WTC11 (cell line): ENCODE results near the gene NBEA. TPM values are rescaled to one million over a fixed set of nuclear protein-coding genes. Genes with fewer than 3 reads are reported as not detected.

Experiments used
- ATAC-seq: fragments of 200-7000 bp; cut with Tn5 transposase; 2 replicates; pipeline ENCODE4 v1.10.0; 2021; ENCODE audit warnings: mild to moderate bottlenecking, moderate library complexity
- CTCF ChIA-PET: fragments of 300-600 bp; sonication (Branson Sonifier 250); formaldehyde crosslinking; loops from one replicate; lab custom pipeline; 2021; ENCODE audit warnings: antibody characterized with exemption; lab: Charles Lee
- POLR2A ChIA-PET: fragments of 350-600 bp; sonication (Branson Sonifier 250); formaldehyde crosslinking; loops from one replicate; lab custom pipeline; 2021; ENCODE audit warnings: antibody characterized with exemption; lab: Charles Lee
- DNase-seq: peaks from one replicate; pipeline ENCODE4 v3.0.0; 2021; ENCODE audit warnings: low spot score
- H3K27ac Mint-ChIP-seq: 2 replicates; pipeline ENCODE4 v1.8.0; 2021; ENCODE audit warnings: mixed read lengths
- H3K27me3 Mint-ChIP-seq: 2 replicates; pipeline ENCODE4 v1.8.0; 2021; ENCODE audit warnings: low read depth, mild to moderate bottlenecking, moderate library complexity, mixed read lengths
- H3K36me3 Mint-ChIP-seq: 2 replicates; pipeline ENCODE4 v1.8.0; 2021; ENCODE audit warnings: mixed read lengths
- H3K4me1 Mint-ChIP-seq: 2 replicates; pipeline ENCODE4 v1.8.0; 2022; ENCODE audit warnings: mixed read lengths
- H3K4me3 Mint-ChIP-seq: 2 replicates; pipeline ENCODE4 v1.8.0; 2021; ENCODE audit warnings: mild to moderate bottlenecking, moderate library complexity, mixed read lengths
- H3K9me3 Mint-ChIP-seq: 2 replicates; pipeline ENCODE4 v1.8.0; 2021; ENCODE audit warnings: mixed read lengths
- AFF4 ChIP-seq: sonication (generic); formaldehyde crosslinking; IDR thresholded peaks from 2 replicates; pipeline ENCODE4 v1.8.1; 2023; ENCODE audit warnings: mild to moderate bottlenecking, missing genetic modification reagents, borderline replicate concordance
- ATF2 ChIP-seq: sonication (generic); formaldehyde crosslinking; IDR thresholded peaks from 2 replicates; pipeline ENCODE4 v1.8.1; 2022; ENCODE audit warnings: low read depth, missing genetic modification reagents, borderline replicate concordance
- CREB1 ChIP-seq: sonication (generic); formaldehyde crosslinking; IDR thresholded peaks from 2 replicates; pipeline ENCODE4 v1.8.0; 2023; ENCODE audit warnings: mild to moderate bottlenecking, missing genetic modification reagents
- CREM ChIP-seq: sonication (generic); formaldehyde crosslinking; IDR thresholded peaks from 2 replicates; pipeline ENCODE4 v1.8.1; 2022; ENCODE audit warnings: mild to moderate bottlenecking, missing genetic modification reagents, moderate library complexity
- E2F1 ChIP-seq: sonication (generic); formaldehyde crosslinking; IDR thresholded peaks from 2 replicates; pipeline ENCODE4 v1.8.0; 2022; ENCODE audit warnings: mild to moderate bottlenecking, missing genetic modification reagents
- EMX1 ChIP-seq: fragments of 250-450 bp; sonication (Bioruptor Pico); IDR thresholded peaks from 2 replicates; pipeline ENCODE4 v1.8.0; 2021; ENCODE audit warnings: mild to moderate bottlenecking
- ESRRA ChIP-seq: sonication (generic); formaldehyde crosslinking; IDR thresholded peaks from 2 replicates; pipeline ENCODE4 v1.8.1; 2022; ENCODE audit warnings: mild to moderate bottlenecking, missing genetic modification reagents, borderline replicate concordance
- ETV6 ChIP-seq: sonication (generic); formaldehyde crosslinking; IDR thresholded peaks from 2 replicates; pipeline ENCODE4 v1.8.1; 2022; ENCODE audit warnings: mild to moderate bottlenecking, missing genetic modification reagents
- JAZF1 ChIP-seq: fragments of 250-450 bp; sonication (Bioruptor Pico); IDR thresholded peaks from 2 replicates; pipeline ENCODE4 v1.9.0; 2021; ENCODE audit warnings: moderate library complexity, mild to moderate bottlenecking, inconsistent platforms
- JUN ChIP-seq: sonication (generic); formaldehyde crosslinking; IDR thresholded peaks from 2 replicates; pipeline ENCODE4 v1.8.0; 2023; ENCODE audit warnings: mild to moderate bottlenecking, missing genetic modification reagents
- NFATC4 ChIP-seq: fragments of 250-450 bp; sonication (Bioruptor Pico); IDR thresholded peaks from 2 replicates; pipeline ENCODE4 v1.9.0; 2021; ENCODE audit warnings: mild to moderate bottlenecking
- NR1H2 ChIP-seq: sonication (generic); formaldehyde crosslinking; IDR thresholded peaks from 2 replicates; pipeline ENCODE4 v1.9.0; 2021; ENCODE audit warnings: mild to moderate bottlenecking, moderate library complexity, missing genetic modification reagents
- OVOL2 ChIP-seq: fragments of 250-450 bp; sonication (Bioruptor Pico); IDR thresholded peaks from 2 replicates; pipeline ENCODE4 v1.9.0; 2021; ENCODE audit warnings: mild to moderate bottlenecking, borderline replicate concordance
- PREB ChIP-seq: sonication (generic); formaldehyde crosslinking; IDR thresholded peaks from 2 replicates; pipeline ENCODE4 v1.8.1; 2022; ENCODE audit warnings: mild to moderate bottlenecking, missing genetic modification reagents, moderate library complexity, borderline replicate concordance
- RELA ChIP-seq: sonication (generic); formaldehyde crosslinking; IDR thresholded peaks from 2 replicates; pipeline ENCODE4 v1.8.1; 2022; ENCODE audit warnings: missing genetic modification reagents, mild to moderate bottlenecking, borderline replicate concordance
- SOX15 ChIP-seq: fragments of 250-450 bp; sonication (Bioruptor Pico); IDR thresholded peaks from 2 replicates; pipeline ENCODE4 v1.9.0; 2021; ENCODE audit warnings: mild to moderate bottlenecking
- SP1 ChIP-seq: sonication (generic); formaldehyde crosslinking; conservative IDR thresholded peaks from 2 replicates; pipeline ENCODE4 v1.8.1; 2022; ENCODE audit warnings: missing genetic modification reagents
- ZNF121 ChIP-seq: sonication (generic); formaldehyde crosslinking; IDR thresholded peaks from 2 replicates; pipeline ENCODE4 v1.8.0; 2023; ENCODE audit warnings: missing genetic modification reagents
- ZNF138 ChIP-seq: sonication (generic); formaldehyde crosslinking; conservative IDR thresholded peaks from 2 replicates; pipeline ENCODE4 v1.8.1; 2022; ENCODE audit warnings: mild to moderate bottlenecking, moderate library complexity, missing genetic modification reagents
- ZNF532 ChIP-seq: fragments of 250-450 bp; sonication (Bioruptor Pico); IDR thresholded peaks from 2 replicates; pipeline ENCODE4 v1.9.0; 2021; ENCODE audit warnings: mild to moderate bottlenecking, borderline replicate concordance
- ZNF671 ChIP-seq: fragments of 250-450 bp; sonication (Bioruptor Pico); IDR thresholded peaks from 2 replicates; pipeline ENCODE4 v1.8.0; 2021; ENCODE audit warnings: mild to moderate bottlenecking
- total RNA-seq: library from RNA; stranded (reverse); gene quantifications from 3 replicates; pipeline ENCODE4 v1.2.3, GENCODE V29; 2021

Gene NBEA
- total RNA-seq, 1 experiment from 2014 or later: 20.9 TPM

- no peak for TF ChIP-seq AFF4 (CRISPR knock-in tag)
- TF ChIP-seq ATF2: no peak
- no peak for TF ChIP-seq ZNF121 (CRISPR knock-in tag)
- no peak for TF ChIP-seq JAZF1 (CRISPR knock-in tag)
- no peak for TF ChIP-seq SOX15 (CRISPR knock-in tag)
- no peak for TF ChIP-seq OVOL2 (CRISPR knock-in tag)
- TF ChIP-seq ESRRA (CRISPR knock-in tag): no peak
- TF ChIP-seq SP1 (CRISPR knock-in tag): no peak
- TF ChIP-seq PREB (CRISPR knock-in tag): no peak
- TF ChIP-seq JUN (CRISPR knock-in tag): no peak
- no peak for TF ChIP-seq CREB1 (CRISPR knock-in tag)
- TF ChIP-seq NFATC4 (CRISPR knock-in tag): no peak
- TF ChIP-seq ZNF138: no peak
- TF ChIP-seq, all 79 proteins: peak for 0
These were observed 764.2 kb downstream of the NBEA start (continued) for GRCh38 chr13:35706281-35706680.

- Mint-ChIP-seq H3K36me3 (no peaks in the 10 kb centered on the region), H3K4me3 (no peak overlapping the region), H3K27me3 (no peaks in the 10 kb centered on the region), H3K9me3 (peaks cover 15% of the 10 kb centered on the region; the same call in 1 of the 2 replicates), H3K4me1 (no peaks in the 10 kb centered on the region), H3K27ac (no peak overlapping the region)
- TF ChIP-seq CREM (CRISPR knock-in tag) (no peak), RELA (CRISPR knock-in tag) (no peak), JAZF1 (CRISPR knock-in tag) (no peak), NR1H2 (no peak), PREB (CRISPR knock-in tag) (no peak), EMX1 (CRISPR knock-in tag) (no peak), ZNF532 (CRISPR knock-in tag) (no peak), E2F1 (no peak), ETV6 (CRISPR knock-in tag) (no peak), AFF4 (CRISPR knock-in tag) (no peak), ZNF671 (CRISPR knock-in tag) (no peak)
- DNase-seq (no peak), ATAC-seq (no peak)
- POLR2A ChIA-PET: no interaction called here
- CTCF ChIA-PET: no interaction called here
These were observed 764.7 kb downstream of the NBEA start for GRCh38 chr13:35706721-35707120.
